ENCODE data around the gene SVIL.
"Not testable (repeated sequence)": the region's sequence is repeated elsewhere in the genome, so short reads cannot be mapped to it uniquely, and the experiment has no call there.

The SVIL gene

DNA sequence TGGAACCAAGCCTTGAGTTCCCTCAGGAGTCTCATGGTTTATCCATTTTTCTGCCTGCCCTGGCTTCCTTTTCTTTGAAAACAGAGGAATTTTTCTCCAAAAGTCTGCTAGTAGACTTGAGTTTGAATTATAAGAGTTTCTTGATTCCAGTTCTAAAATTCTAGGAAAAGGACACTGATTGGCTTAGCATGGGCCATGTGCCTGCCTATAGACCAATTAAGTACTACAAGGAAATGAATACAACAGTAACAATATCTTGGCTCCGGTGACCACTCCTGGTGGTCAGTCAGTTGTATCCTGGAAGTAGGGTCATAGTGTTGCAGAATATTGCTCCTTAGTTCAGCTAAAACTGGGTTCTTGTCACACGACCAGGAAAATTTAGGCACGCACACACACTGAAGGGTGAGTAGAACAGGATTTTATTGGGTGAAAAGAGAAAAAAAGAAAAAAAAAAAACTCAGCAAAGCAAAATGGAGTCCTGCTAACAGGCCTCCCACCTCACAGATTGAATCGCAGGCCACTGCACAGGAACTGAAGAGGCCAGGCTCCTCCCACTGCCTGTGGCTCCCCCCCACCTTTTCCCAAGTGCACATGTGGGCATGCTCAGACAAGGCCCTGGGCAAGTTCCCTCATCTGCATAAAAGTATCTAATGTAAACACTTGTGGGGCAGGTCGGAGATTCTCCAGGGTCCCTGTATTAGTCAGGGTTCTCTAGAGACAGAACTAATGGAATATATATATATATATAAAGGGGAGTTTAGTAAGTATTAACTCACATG, 190.8 kb downstream of the SVIL start:
- no peak for DNase-seq

DNA sequence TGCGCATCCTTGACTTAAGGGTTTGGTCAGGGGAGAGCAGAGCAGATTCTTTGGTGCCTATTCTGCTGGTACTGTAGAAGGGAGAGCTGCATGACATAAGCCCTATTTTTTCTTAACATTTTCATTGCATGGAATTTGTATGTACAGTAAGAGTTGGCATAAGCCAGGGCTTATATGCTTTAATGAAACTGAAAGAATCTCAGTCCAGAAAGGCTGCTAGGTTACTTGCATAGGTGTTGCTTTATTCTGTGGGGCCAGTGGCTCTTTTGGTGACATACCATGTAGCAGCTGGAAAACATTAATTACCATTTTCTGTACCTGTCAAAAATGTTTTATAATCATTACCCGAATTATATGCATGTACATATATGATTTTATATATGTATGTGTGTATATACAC, 193.8 kb downstream of the SVIL start:
- DNase-seq, result no peak

DNA sequence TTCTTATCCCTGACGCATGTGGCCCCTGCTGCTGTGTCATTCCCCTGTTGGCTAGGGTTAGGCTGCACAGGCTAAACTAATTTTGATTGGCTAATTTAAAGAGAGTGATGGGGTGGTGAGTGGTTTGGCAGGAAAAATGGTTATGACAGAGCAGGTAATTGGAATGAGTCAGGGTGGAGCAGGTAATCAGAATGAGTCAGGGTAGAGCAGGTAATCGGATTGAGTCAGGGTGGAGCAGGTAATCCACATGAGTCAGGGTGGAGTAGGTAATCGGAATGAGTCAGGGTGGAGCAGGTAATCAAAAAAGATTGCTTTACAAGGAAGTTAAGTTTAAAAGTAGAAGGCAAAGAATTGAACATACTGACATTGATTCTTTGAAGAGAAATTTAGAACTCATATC, 195.8 kb downstream of the SVIL start:
- DNase-seq, result not testable (repeated sequence)

DNA sequence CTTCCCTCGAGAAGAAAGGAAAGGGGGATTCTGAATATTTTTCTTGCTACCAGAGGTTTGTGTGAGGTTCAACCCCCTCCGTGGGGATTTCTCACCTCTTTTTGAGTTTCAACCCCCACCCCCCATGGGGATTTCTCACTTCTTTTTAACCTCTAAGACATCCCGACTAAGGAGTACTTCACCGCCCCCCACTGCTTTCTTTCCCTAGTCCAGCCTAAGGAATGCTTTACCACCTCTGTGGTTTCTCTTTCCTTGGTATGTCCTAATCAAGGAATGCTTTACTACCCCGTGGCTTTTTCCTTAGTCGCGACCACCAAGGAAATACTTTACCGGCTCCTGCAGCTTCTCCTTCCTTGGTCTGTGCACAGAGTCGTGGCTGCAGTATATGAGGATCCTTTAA, 196.5 kb downstream of the SVIL start:
- no peak for DNase-seq

DNA sequence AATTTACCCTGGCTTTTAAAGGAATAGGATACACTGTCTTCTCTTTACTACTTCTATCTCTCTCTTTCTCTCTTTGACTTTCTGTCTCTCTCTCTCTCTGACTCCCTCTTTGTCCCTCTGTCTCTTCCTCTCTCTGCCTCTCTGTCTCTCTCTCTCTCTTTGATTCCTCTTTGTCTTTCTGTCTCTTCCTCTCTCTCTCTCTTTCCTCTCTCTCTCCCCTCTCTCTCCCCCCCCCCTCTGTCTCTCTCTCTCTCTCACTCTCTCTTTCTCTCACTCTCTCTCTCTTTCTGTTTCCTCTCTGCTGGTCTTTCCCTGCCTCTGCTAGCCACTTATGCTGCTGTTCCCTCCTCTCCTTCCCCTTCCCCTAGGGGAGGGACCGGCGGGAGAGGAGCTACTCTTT, 196.9 kb downstream of the SVIL start:
- DNase-seq, result no peak

DNA sequence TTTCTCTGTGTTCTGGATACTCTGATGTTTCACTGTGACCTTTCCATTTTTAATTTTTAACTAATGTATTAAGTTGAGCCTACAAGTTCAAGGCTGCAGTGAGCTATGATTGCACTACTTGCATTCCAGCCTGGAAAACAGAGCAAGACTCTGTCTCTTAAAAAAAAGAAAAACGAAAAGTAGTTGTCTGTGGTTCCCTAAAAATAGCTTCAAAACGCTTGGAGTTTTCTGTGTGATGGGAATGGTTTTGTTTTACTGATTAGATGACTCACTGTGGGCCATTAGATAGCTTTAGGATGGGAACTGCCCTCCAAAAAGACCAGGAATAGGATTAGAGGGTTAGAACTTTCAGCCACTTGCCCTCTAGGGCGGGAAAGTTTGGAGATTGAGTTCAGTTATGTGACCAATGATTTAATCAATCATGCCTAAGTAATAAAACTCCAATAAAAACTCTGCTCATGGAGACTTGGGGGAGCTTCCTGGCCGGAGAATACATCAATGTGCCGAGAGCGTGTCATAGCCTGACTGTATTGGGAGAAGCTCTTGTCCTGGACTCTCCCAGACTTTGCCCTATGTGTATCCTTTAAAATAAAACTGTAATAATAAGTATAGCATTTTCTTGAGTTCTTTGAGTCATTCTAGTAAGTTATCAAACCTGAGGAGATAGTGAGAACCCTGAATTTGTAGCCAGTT, 198.8 kb downstream of the SVIL start:
- DNase-seq, result no peak

DNA sequence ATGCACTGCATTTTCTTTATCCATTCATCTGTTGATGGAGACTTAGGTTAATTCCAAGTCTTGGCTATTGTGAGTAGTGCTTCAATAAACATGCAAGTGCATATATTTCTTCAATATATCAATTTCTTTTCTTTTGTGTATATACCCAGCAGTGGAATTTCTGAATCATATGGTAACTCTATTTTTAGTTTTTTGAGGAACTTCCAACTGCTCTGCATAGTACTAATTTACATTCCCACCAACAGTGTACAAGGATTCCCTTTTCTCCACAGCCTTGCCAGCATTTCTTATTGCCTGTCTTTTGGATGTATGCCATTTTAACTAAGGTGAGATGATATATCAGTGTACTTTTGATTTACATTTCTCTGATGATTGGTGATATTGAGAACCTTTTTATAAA, 200.7 kb downstream of the SVIL start:
- DNase-seq, result no peak

DNA sequence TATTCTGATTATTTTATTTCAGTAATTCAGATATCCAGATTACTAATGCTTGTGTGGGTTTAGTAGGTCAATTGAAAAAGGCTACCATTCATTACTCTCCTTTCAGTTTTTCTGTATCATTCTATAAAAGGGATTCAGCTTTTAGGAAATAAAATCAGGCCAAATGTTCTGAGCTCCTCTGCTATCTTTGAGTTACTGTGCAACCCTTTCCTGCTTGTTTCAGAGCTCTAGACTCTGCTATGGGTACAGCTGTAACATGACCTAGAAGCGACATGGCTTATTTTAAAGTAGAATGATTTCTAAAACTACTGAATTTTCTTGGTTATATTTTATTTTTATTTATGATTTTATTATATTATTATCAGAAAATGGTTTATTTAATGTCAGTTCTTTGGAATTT, 203.1 kb downstream of the SVIL start:
- DNase-seq, result no peak

DNA sequence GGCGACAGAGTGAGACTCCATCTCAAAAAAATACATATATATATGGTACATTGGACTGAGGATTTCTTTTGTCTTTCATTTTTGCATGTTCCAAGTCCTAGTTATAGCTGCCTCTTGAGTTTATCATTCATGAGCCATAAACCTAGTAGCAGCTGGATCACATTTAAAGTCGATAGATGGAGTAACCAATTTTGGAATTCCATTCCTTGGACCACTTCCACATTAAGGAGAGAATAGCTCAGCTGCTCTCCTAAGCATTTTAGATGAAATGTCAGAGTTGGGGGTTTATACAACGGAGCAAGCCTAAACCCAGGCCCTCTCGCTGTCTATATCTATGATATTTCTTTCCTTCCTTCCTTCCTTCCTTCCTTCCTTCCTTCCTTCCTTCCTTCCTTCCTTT, 204.7 kb downstream of the SVIL start:
- DNase-seq, result no peak

DNA sequence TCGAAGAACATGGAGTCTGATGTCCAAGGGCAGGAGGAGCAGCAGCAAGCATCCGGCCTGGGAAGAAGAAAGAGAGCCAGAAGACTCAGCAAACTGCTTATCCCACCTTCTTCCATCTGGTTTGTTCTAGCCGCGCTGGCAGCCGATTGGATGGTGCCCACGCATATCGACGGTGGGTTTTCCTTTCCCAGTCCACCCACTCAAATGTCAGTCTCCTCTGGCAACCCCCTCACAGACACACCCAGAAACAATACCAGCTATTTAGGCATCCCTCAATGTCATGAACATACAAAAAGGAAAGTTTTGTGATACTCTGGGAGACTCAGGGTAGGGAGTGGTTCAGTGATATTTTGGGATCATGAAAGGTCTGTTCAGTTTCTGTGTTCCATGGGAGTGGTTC, 206.3 kb downstream of the SVIL start:
- no peak for DNase-seq

DNA sequence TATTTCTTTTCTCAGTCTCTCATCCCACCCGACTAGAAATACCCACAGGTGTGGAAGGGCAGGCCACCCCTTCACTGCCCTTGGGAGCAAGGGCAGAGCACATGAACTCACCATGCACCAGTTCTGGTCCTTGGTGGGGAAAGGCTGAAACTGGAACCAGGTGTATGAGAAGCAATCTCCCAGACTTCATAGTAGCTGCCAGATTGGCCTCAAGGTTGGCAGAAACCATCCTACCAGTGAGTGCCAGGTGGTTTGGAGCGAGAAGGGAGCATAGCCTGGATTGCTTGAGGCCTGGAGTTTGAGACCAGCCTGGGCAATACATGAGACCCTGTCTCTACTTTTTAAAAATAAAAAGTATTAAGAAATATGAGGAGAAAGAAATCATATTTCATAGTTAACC, 207.1 kb downstream of the SVIL start:
- no peak for DNase-seq

DNA sequence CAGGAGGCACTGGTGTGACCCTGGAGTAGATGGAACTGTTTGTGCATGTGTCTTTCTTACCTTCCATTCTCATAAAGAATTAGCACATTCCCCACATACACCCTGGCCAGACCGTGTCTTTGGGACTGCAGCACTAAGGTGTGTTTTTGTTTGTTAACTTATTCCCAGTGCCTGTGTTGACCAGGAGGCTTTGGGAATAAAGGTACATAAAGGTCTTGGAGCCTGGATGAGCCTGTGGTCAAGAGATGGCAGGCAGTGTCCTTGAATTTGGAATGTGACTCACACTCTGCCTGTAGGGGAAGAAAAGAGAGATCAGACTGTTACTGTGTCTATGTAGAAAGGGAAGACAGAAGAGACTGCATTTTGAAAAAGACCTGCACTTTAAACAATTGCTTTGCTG, 208.4 kb downstream of the SVIL start:
- DNase-seq, result no peak

DNA sequence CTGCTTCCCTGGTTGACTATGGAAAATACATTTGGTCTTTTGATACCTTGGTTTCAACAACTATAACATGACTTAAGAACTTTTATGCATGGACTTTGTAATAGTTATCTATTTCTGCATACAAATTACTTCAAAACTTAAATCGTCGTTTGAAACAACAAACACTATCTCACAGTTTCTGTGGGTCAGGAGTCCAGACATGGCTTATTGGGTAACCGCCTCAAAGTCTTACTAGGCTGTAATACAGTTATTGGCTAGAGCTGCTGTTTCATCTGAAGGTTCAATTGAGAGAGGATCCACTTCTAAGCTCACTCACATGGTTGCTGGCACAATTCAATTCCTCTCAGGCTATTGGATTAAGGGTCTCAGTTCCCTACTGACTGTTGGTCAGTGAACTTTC, 210.8 kb downstream of the SVIL start:
- no peak for DNase-seq

DNA sequence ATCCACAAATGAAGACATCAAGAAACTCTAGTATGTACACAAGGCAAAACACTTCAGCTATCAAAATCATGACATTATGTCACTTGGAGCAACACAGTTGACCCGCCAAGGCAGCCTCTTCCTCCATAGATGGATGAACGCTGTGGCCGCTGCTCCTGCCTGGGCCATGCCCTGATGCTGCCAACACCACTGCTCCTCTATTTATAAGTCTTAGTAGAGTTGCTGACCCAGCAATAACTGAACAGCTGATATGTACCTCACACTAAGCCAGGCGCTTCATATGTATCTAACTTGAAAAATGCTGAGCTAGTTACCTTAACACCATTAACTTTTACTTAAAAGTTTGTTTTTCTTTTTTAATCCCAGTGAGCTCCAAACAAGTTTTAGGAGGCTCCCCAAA, 214.0 kb downstream of the SVIL start:
- no peak for DNase-seq

DNA sequence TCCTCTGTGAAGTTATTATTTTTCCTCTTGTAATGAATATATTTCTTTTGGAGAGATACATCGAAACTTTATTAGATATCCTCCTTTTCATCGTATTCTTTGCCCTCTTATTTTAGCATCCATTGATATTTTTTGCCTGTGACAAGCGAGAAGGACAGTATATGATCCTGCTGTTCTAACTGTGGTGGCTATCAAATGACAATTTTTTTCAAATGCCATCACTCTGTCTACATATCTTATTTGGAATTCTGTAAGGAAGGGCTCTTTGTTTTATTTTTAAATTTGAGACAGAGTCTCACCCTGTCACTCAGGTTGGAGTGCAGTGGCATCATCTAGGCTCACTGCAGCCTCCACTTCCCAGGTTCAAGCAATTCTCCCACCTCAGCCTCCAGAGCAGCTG, 217.4 kb downstream of the SVIL start:
- no peak for DNase-seq

DNA sequence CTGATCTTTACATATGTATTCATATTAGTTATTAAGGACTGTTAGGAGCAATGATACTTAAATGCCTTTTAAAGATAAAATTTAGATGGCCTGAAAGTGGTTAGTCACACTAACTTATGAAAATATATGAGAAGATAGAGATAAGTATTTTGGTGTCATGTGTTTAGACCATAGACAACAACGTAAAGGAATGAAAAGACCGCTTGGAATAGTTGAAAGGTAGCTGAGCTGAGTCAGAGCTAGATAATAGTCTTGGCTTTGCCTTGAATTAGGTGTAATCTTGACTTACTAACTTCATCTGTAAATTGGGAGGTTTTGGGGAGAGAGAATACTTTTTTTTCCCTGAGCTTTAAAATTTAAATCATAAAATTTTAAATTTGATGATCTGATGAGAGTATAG, 218.9 kb downstream of the SVIL start:
- no peak for DNase-seq

DNA sequence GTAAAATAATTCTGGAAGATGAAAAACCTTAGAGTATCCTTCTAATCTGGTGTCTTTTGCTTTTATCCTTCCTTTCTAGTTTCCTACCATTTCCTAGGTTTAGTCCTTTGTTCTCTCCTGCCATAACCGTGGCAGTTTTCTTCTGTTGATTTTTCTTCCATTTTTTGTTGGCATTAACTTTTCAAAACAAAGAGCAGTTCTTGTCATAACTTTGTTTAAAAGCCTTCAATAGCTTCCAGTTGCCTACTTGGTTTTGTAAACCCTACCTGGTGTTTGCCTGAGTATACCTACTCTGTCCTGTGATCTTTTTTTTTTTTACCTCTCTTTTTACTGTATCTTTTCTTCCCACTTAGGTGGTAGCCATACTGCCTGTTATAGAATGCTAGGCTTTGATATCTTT, 220.3 kb downstream of the SVIL start:
- no peak for DNase-seq

DNA sequence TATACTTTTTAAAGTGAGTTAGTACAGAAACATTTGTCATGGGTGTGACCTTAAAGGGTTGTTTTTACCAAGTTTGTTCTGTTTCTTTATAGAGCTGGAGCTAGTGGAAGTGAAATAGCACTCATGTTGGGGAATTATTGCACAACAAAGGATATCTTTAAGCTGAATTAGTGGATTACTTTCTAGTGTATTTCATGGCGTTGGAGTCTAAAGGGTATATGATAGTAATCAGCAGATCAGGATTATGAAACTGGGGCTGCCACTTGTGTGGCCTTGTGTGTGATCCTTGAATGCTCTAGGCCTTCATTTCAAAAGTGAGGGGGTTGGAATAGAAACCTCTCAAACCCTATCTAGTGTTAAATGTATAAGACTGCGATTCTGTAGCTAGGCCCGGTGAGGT, 222.3 kb downstream of the SVIL start:
- DNase-seq, result no peak

DNA sequence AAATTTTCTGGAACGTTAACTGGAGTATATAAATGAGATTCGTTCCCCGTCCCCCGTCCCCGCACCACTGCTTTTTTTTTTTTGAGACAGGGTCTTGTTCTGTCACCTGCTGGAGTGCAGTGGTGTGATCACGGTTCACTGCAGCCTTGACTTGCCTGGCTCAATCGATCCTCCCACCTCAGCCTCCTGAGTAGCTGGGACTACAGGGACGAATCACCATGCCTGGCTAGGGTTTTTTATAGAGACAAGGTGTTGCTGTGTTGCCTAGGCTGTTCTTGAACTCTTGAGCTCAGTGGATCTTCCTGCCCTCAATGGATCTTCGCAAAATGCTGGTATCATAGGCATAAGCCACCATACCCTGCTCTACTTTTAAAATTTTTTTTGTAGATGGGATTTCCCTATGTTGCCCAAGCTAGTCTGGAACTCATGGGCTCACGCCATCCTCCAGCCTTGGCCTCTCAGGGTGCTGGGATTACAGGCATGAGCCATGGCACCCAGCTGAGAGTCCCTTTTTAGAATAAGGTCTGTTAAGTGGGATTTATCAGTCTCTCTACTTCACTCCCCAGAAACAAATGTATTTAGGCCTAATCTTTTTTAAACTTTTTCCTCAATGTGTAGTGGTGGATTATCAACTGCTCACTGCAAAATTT, 223.0 kb downstream of the SVIL start:
- DNase-seq, result no peak

DNA sequence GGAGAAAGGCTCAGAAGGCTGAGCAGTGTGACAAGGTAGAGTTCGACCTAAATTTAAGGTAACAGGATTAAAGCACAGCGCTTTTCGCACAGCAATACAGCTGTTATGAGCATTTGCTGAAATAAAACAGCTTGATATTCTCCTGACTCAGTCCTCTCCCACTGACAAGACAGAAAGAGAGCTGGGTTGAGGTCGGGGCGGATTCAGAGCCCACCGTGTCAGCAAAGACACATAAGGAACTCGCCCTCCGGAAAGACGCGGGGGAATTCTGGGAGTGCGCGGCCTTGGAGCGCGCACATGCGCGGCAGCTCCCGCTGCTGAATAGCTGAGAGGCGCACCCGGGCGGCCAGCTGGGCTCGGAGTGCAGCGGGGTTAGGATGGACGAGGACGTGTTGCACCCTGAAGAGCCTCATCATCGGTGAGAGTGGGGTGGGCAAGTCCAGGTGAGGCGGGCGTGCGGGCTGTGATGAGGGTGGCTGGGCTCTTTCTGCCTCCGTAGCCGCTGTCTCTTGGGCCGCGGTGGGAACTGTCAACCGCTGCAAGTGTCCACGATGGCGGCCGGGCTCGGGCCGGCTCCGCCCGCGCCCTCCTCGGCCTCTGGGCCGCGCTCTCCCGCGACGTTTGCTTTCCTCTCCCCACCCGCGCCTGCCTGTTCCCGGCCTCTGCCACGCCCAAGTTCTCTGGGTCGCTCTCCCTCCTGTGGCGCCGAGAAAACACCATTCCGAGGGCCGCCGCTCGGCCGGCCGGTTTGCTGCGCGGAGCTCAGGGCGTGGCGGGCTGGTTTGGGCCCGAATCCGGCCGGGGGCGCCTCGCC, 225.3 kb downstream of the SVIL start:
- DNase-seq, result peak; percentile 50

DNA sequence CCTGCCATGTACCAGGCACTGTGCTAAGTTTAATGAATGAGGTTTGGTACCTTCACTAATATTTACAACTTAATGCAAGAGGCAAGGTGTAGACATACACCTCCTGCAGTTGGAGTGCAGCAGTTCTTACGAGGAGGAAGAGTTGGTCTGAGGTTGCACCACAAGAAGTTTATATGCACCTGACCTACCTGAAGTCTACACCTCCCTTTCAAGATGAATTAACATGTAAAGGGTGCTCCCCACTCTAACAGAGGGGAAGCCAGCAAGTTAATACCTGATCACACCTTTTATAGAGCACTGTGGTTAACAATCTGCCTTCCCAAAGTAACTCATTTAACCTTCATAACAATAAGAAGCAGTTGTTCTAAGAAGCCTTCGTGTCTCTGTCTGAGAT, 225.9 kb downstream of the SVIL start:
- DNase-seq, result no peak
